ENCODE results near the gene CEP290.

Gene CEP290

DNA sequence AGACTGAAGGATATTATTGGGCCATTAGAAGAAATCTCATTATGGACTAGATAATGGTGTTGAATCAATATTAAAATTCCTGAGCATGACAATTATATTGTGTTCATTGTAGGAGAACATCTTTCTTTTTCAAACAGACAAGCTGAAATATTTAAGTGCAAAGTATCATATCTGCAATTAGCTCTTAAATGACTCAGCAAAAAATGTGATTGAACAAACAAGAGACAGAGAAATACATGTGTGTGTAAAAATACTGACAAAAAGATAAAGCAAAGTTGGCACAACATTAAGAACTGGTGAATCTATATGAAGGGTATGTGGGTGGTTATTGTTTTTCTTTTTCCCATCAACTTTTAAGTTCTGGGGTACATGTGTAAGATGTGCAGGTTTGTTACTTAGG is 9.5 kb downstream of the CEP290 start:
- Histone ChIP-seq H3K4me3 (ENCODE audit: low read length) (no peak overlapping the region), H3K9ac (ENCODE audit: low read length) (no peak overlapping the region), H3K4me2 (ENCODE audit: low read length) (no peak overlapping the region), H3K4me1 (ENCODE audit: low read length) (peaks cover 4% of the 10 kb centered on the region; the same call in 1 of the 2 replicates), H3K9me3 (ENCODE audit: insufficient read depth, low read length) (no peaks in the 10 kb centered on the region), H3K27me3 (ENCODE audit: low read depth, low read length) (no peaks in the 10 kb centered on the region), H3K36me3 (replicated peaks; ENCODE audit: low read depth, low read length) (peaks cover 15% of the 10 kb centered on the region), H3K79me2 (ENCODE audit: low read length) (no peaks in the 10 kb centered on the region), H3K27ac (ENCODE audit: low read length) (no peak overlapping the region), H4K20me1 (ENCODE audit: insufficient read depth, low read length) (no peaks in the 10 kb centered on the region), H2AFZ (ENCODE audit: low read depth, low read length) (no peak overlapping the region)
- TF ChIP-seq, protein P1, sequence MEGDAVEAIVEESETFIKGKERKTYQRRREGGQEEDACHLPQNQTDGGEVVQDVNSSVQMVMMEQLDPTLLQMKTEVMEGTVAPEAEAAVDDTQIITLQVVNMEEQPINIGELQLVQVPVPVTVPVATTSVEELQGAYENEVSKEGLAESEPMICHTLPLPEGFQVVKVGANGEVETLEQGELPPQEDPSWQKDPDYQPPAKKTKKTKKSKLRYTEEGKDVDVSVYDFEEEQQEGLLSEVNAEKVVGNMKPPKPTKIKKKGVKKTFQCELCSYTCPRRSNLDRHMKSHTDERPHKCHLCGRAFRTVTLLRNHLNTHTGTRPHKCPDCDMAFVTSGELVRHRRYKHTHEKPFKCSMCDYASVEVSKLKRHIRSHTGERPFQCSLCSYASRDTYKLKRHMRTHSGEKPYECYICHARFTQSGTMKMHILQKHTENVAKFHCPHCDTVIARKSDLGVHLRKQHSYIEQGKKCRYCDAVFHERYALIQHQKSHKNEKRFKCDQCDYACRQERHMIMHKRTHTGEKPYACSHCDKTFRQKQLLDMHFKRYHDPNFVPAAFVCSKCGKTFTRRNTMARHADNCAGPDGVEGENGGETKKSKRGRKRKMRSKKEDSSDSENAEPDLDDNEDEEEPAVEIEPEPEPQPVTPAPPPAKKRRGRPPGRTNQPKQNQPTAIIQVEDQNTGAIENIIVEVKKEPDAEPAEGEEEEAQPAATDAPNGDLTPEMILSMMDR (IDR thresholded peaks at IDR 0.05; ENCODE audit: low read depth, low read length): no peak
- no peak for TF ChIP-seq EZH2phosphoT487 (IDR thresholded peaks at IDR 0.05; ENCODE audit: low read depth)

GRCh38 chr12:88127855-88128254 is 14.0 kb downstream of the CEP290 start:
- Histone ChIP-seq H3K9ac (ENCODE audit: low read length) (no peak overlapping the region), H3K9me3 (ENCODE audit: insufficient read depth, low read length) (no peaks in the 10 kb centered on the region), H4K20me1 (ENCODE audit: insufficient read depth, low read length) (no peaks in the 10 kb centered on the region), H3K27ac (ENCODE audit: low read length) (no peak overlapping the region), H3K79me2 (ENCODE audit: low read length) (no peaks in the 10 kb centered on the region), H3K4me1 (ENCODE audit: low read length) (peaks cover 7% of the 10 kb centered on the region), H2AFZ (ENCODE audit: low read depth, low read length) (no peak overlapping the region), H3K4me3 (ENCODE audit: low read length) (no peak overlapping the region), H3K27me3 (ENCODE audit: low read depth, low read length) (no peaks in the 10 kb centered on the region), H3K36me3 (replicated peaks; ENCODE audit: low read depth, low read length) (peaks cover 3% of the 10 kb centered on the region), H3K4me2 (ENCODE audit: low read length) (no peak overlapping the region)
- TF ChIP-seq, protein P1 (IDR thresholded peaks at IDR 0.05; ENCODE audit: low read depth, low read length): no peak
- TF ChIP-seq EZH2phosphoT487 (IDR thresholded peaks at IDR 0.05; ENCODE audit: low read depth): no peak

DNA sequence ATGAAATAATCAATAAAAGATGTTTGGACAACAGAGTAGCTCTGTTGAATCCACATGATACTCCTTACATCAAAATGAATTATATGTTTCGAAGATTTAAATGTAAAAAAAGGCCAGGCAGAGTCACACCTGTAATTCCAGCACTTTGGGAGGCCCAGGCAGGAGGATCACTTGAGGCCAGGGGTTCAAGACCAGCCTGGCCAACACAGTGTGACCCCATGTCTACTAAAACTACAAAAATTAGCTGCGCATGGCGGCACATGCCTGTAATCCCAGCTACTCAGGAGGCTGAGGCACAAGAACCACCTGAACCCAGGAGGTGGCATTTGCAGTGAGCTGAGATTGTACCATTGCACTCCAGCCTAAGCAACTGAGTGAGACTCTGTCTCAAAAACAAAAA is 14.8 kb downstream of the CEP290 start:
- no peaks in the 10 kb centered on the region for H3K27me3 ChIP-seq (ENCODE audit: low read depth, low read length)
- no peaks in the 10 kb centered on the region for H3K9me3 ChIP-seq (ENCODE audit: insufficient read depth, low read length)
- no peaks in the 10 kb centered on the region for H4K20me1 ChIP-seq (ENCODE audit: insufficient read depth, low read length)
- H3K4me1 ChIP-seq (ENCODE audit: low read length): peaks cover 7% of the 10 kb centered on the region
- H3K27ac ChIP-seq (ENCODE audit: low read length): no peak overlapping the region
- no peak overlapping the region for H2AFZ ChIP-seq (ENCODE audit: low read depth, low read length)
- H3K36me3 ChIP-seq (replicated peaks; ENCODE audit: low read depth, low read length): peaks cover 3% of the 10 kb centered on the region
- no peak overlapping the region for H3K4me2 ChIP-seq (ENCODE audit: low read length)
- H3K4me3 ChIP-seq (ENCODE audit: low read length): no peak overlapping the region
- no peaks in the 10 kb centered on the region for H3K79me2 ChIP-seq (ENCODE audit: low read length)
- no peak overlapping the region for H3K9ac ChIP-seq (ENCODE audit: low read length)
- no peak for TF ChIP-seq EZH2phosphoT487 (IDR thresholded peaks at IDR 0.05; ENCODE audit: low read depth)
- TF ChIP-seq, protein P1 (IDR thresholded peaks at IDR 0.05; ENCODE audit: low read depth, low read length): no peak

DNA sequence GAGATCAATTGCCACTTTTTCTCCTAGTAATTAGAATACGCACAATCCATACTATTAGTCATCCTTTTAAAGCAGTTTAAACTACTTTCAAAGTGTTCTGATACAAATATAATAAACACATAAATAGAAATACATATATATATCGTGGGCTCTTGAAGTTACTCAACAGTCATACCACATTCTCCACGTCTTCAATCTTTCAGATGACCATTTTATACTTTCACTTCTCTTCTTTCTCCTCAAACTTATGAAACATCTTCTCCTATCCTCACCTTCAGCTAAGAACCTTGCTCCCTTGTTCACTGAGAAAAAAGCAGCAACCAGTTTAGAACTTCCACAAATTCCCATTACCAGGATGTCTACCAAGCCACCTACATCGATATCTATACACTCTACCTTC is 19.2 kb downstream of the CEP290 start:
- Histone ChIP-seq H3K27me3 (ENCODE audit: low read depth, low read length) (no peaks in the 10 kb centered on the region), H3K4me1 (ENCODE audit: low read length) (peaks cover 7% of the 10 kb centered on the region), H2AFZ (ENCODE audit: low read depth, low read length) (no peak overlapping the region), H3K4me3 (ENCODE audit: low read length) (no peak overlapping the region), H3K9me3 (ENCODE audit: insufficient read depth, low read length) (no peaks in the 10 kb centered on the region), H3K79me2 (ENCODE audit: low read length) (no peaks in the 10 kb centered on the region), H4K20me1 (ENCODE audit: insufficient read depth, low read length) (no peaks in the 10 kb centered on the region), H3K27ac (ENCODE audit: low read length) (no peak overlapping the region), H3K9ac (ENCODE audit: low read length) (no peak overlapping the region), H3K4me2 (ENCODE audit: low read length) (no peak overlapping the region), H3K36me3 (replicated peaks; ENCODE audit: low read depth, low read length) (peaks cover 3% of the 10 kb centered on the region)
- TF ChIP-seq, protein P1 (IDR thresholded peaks at IDR 0.05; ENCODE audit: low read depth, low read length): no peak
- no peak for TF ChIP-seq EZH2phosphoT487 (IDR thresholded peaks at IDR 0.05; ENCODE audit: low read depth)
